Mucosa of descending colon (tissue), 3 donors: ENCODE results near the gene LRRN4. TPM values are rescaled to one million over a fixed set of nuclear protein-coding genes. Genes with fewer than 3 reads are reported as not detected.

Experiments
- ATAC-seq: fragments of 200-7000 bp; cut with Tn5 transposase; one replicate; pipeline ENCODE4 v1.9.1; 2020; ENCODE audit warnings: mild to moderate bottlenecking, moderate library complexity
- DNase-seq, 3 donors: peaks; one replicate each; pipeline ENCODE4 v3.0.0-alpha.2; 2020
- H3K36me3 ChIP-seq: fragments of 200-600 bp; one replicate; pipeline ENCODE4 v1.8.0; 2021; ENCODE audit warnings: low read depth, mild to moderate bottlenecking
- H3K4me1 ChIP-seq: fragments of 200-600 bp; one replicate; pipeline ENCODE4 v1.8.0; 2021; ENCODE audit warnings: low read depth, mild to moderate bottlenecking
- H3K4me3 ChIP-seq: fragments of 200-600 bp; one replicate; pipeline ENCODE4 v1.8.0; 2021; ENCODE audit warnings: mild to moderate bottlenecking
- H3K9me3 ChIP-seq: fragments of 200-600 bp; one replicate; pipeline ENCODE4 v1.8.0; 2021; ENCODE audit warnings: mild to moderate bottlenecking
- intact Hi-C, 2 donors: fragments of 100-400 bp; cut with DNase I in 1 of 2; cut with micrococcal nuclease in 1 of 2; formaldehyde crosslinking; loops; one replicate each; pipeline versions ENCODE4 v1.11.0 to v1.11.1; 2022; cut with DNase I, micrococcal nuclease
- total RNA-seq, 3 donors: library from RNA; stranded (reverse); fragmentation: NEBNext Ultra II Directional in 2 of 3; extraction: Animal tissue kit (Norgen Biotek cat#: 25700) in 2 of 3; gene quantifications; one replicate each; pipeline versions ENCODE4 v1.2.1 to v1.2.4, GENCODE V29; 2021 to 2023
- TF ChIP-seq, protein P1 (sequence below): fragments of 200-600 bp; IDR thresholded peaks from one replicate; pipeline ENCODE4 v1.8.0; 2022; ENCODE audit warnings: antibody characterized with exemption, mild to moderate bottlenecking
- donor health status: DM: no; HTN: no; CAD: no; lungs with moderate emphysema.
- donor health status: DM: no; HTN: no; CAD: no.
- donor health status: DM: no; HTN: yes; CAD: no.

LRRN4 gene
- total RNA-seq, 3 donors from 2014 or later = not detected

DNA sequence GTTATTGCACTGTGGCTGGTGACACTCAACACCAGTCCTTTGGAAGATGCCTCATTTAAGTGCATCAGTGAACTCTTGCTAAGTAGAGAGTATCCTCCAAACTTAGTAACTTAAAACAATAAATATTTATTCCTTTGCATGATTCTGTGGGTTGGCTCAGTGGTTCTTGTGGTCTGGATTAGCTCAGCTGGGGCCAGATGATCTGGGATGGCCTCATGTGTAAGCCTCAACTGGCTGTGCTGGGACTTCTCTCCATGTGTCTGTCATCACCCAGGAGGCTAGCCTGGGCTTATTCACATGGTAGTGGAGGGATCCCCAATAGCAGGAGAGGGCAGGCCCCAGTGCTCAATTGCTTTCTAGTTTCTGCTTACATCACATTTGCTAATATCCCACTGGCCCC lies 8.3 kb downstream of the LRRN4 start:
- DNase-seq = no peak
- no peak for ATAC-seq
- TF ChIP-seq, protein P1, sequence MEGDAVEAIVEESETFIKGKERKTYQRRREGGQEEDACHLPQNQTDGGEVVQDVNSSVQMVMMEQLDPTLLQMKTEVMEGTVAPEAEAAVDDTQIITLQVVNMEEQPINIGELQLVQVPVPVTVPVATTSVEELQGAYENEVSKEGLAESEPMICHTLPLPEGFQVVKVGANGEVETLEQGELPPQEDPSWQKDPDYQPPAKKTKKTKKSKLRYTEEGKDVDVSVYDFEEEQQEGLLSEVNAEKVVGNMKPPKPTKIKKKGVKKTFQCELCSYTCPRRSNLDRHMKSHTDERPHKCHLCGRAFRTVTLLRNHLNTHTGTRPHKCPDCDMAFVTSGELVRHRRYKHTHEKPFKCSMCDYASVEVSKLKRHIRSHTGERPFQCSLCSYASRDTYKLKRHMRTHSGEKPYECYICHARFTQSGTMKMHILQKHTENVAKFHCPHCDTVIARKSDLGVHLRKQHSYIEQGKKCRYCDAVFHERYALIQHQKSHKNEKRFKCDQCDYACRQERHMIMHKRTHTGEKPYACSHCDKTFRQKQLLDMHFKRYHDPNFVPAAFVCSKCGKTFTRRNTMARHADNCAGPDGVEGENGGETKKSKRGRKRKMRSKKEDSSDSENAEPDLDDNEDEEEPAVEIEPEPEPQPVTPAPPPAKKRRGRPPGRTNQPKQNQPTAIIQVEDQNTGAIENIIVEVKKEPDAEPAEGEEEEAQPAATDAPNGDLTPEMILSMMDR = no peak

DNA sequence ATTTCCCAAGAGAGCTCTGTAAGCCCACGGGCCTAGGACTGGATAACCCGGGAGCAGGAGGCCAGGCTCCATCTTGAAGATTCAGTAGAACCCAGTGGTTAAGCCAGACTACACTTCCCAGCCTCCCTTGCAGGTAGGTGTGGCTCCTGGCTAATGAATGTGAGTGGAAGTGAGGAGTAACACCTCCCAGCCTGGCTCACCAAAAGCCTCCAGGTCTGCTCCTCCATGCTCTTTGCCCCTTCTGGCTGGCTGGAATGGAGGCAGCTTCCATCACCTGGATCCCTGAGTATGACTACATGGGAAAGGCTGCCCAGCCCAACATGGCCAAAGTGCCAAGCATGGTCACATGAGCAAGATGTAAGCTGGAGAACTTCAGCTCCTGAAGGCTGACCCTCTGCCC lies 9.7 kb downstream of the LRRN4 start:
- DNase-seq (no peak), ATAC-seq (peak; percentile 54)
- TF ChIP-seq, protein P1 = no peak
- Histone ChIP-seq H3K4me3 (no peak overlapping the region), H3K9me3 (no peaks in the 10 kb centered on the region), H3K36me3 (no peaks in the 10 kb centered on the region), H3K4me1 (no peaks in the 10 kb centered on the region)
- intact Hi-C loops = no loop called here

More for the DNA sequence above, 8.3 kb downstream of the LRRN4 start:
- H3K4me1 ChIP-seq = no peaks in the 10 kb centered on the region
- no peak overlapping the region for H3K4me3 ChIP-seq
- H3K9me3 ChIP-seq = no peaks in the 10 kb centered on the region
- H3K36me3 ChIP-seq = no peaks in the 10 kb centered on the region
- intact Hi-C loops = no loop called here

DNA sequence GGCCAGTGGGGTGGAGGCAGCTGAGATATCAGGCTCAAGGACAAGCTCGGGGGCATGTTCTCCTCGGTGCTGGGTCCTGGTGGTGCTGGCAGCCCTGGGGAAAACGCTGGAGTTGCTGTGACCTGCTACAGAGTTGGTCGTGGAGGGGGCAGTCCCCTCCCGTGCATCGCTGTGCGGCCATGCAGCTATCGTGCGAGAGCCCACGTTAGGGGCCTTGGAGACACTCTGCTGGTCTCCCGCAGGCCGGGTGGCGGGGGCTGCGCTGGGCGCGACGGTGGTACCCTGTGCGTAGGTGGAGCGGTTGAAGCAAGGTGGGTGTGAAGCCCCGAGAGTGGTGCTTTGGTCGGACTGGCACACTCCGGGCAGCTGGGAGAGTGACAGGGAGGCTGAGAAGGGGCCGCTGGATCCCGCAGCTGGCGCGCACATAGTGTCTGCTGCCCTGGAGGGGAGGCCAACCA lies 12.0 kb downstream of the LRRN4 start:
- H3K36me3 ChIP-seq = no peaks in the 10 kb centered on the region
- intact Hi-C loops = no loop called here
- H3K4me1 ChIP-seq = no peaks in the 10 kb centered on the region
- ATAC-seq (no peak), DNase-seq (no peak)
- H3K4me3 ChIP-seq = no peak overlapping the region
- H3K9me3 ChIP-seq = no peaks in the 10 kb centered on the region
- TF ChIP-seq, protein P1 = no peak

DNA sequence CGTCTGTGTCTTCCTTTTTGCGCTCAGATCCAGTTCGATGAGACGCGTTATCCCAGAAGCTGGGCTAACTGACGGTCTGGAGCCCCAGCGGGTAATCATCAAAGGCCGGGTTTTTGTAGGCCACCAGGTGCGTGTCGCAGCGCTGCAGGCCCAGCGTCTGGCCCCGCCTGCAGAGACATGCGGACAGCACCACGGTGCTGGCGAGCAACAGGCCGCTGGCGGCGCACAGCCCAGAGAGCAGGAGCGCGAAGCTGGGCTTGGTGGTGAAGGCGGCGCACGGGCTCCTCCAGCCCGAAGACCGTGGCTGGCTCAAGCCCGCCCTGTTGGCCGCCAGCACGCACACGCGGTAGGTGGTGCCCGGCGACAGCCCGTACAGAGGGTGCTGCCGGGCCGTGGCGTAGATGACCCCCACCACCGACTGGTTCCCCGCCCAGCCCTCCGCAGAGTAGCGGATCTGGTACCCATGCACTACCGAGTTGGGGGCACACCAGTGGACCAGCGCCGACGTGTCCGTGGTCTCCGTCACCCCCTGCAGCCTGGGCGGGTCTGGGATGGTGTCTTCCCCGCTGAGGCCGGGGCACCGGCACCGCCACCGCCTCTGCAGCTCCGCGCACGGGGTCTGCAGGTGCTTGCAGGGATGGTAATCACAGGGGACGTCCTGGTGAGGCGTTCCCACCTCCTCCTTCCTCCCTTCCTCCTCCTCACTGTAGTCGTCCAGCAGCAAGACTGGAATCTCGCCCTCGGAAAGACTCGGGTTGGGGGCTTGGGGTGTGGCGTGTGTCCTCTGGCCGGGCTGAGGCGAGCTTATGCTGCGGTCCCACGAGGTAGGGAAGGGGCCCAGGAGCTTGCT lies 12.7 kb downstream of the LRRN4 start:
- Histone ChIP-seq H3K4me3 (no peak overlapping the region), H3K36me3 (no peaks in the 10 kb centered on the region), H3K9me3 (no peaks in the 10 kb centered on the region), H3K4me1 (no peaks in the 10 kb centered on the region)
- intact Hi-C loops = no loop called here
- DNase-seq = no peak
- TF ChIP-seq, protein P1 = no peak
- no peak for ATAC-seq

DNA sequence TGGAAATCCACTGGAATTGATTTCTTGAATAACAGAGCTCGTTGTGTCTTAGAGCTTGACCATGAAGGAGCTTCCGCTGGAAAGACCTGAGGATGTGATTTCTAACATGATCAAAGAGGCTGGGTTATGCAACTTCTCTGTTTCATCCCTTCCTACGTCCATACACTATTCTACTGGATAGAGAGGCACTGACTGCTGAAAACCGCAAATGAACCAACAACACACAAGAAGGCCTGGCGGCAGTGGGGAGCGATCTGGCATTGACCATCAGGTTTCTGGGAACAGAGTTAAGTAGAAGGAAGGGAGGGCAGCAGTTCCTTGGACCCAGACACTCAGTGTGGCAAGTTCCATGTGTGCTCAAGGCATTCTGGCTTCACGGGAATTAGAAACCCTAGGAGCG lies 13.3 kb downstream of the LRRN4 start:
- ATAC-seq = no peak
- TF ChIP-seq, protein P1 = no peak
- intact Hi-C loops = no loop called here
- no peak overlapping the region for H3K4me3 ChIP-seq
- DNase-seq = no peak
- no peaks in the 10 kb centered on the region for H3K4me1 ChIP-seq
- H3K36me3 ChIP-seq = peaks cover 4% of the 10 kb centered on the region
- no peaks in the 10 kb centered on the region for H3K9me3 ChIP-seq
